Breast epithelium (tissue), 3 donors: Measurements from ENCODE around the gene RBM26.

Experiments
- CTCF ChIP-seq, 3 donors: fragments of 450-650 bp; IDR thresholded peaks; one replicate each; pipeline ENCODE4 v1.5.1; 2016 to 2017; ENCODE audit warnings: antibody characterized with exemption in 3 of 3, mild to moderate bottlenecking in 3 of 3, moderate library complexity in 3 of 3
- POLR2A ChIP-seq: fragments of 450-650 bp; IDR thresholded peaks from one replicate; pipeline ENCODE4 v1.6.1; 2016; ENCODE audit warnings: antibody characterized with exemption, mild to moderate bottlenecking, moderate library complexity

- no peak for TF ChIP-seq CTCF (IDR thresholded peaks at IDR 0.05)
- no peak for TF ChIP-seq POLR2A
Observed at GRCh38 chr13:79447141-79447540, 41.1 kb upstream of the RBM26 start.
